Measurements from ENCODE around the gene BMP3.
"Not testable (repeated sequence)": the region's sequence is repeated elsewhere in the genome, so short reads cannot be mapped to it uniquely, and the experiment has no call there.

Gene BMP3, protein sequence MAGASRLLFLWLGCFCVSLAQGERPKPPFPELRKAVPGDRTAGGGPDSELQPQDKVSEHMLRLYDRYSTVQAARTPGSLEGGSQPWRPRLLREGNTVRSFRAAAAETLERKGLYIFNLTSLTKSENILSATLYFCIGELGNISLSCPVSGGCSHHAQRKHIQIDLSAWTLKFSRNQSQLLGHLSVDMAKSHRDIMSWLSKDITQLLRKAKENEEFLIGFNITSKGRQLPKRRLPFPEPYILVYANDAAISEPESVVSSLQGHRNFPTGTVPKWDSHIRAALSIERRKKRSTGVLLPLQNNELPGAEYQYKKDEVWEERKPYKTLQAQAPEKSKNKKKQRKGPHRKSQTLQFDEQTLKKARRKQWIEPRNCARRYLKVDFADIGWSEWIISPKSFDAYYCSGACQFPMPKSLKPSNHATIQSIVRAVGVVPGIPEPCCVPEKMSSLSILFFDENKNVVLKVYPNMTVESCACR

DNA sequence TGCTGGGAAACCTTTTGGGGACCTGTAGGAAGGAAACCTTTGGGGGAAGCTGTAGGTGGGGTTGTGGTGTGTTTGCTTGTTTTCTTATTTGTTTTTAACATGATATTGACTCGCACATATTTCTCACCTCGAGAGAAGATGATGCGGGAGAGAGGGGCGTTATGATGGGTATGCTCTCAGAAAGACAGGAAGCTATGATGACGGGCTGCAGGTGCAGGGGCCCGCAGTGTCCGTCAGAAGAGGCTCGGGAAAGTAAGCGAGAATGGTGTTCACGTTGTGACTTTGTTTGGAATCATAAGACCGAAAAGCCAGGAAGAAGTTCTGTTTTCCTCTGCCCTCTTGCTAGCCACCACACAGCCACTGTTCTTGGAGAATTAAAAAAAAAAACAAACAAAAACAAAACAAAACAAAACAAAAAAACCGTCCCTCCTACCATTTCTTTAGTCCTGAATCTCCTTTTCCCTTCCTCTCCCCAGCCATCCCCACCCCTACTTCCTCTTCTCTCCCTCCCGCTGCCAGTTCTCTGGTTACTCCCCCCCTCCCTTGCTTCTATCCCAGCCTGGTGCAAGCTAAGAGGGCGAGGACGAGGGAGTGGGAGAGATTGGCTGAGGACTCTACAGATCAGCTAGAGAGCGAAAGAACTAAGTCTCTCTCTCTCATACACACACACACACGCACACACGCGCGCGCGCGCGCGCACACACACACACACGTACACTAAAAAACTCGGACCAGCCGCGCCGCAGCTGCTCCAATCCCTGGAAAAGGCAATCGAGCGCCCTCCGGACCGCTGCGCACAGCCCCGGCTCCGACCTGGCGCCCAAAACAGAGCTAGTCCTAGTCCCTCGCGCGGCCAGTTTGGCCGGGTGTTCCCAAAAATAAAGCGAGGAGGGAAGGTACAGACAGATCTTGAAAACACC, at the start of gene BMP3:
TSS of gene BMP3 (plus strand) at position 648 of the 920 bp plus-strand sequence. CDS start 577 bp downstream, outside the sequence.
- Mint-ChIP-seq H3K27ac (no peak within 1 kb of the TSS), H3K4me1 (ENCODE audit: low read depth) (peaks cover 14% of the 10 kb centered on the region), H3K9me3 (ENCODE audit: low read depth) (no peaks in the 10 kb centered on the region), H3K27me3 (peaks cover 45% of the 10 kb centered on the region), H3K36me3 (no peaks in the 10 kb centered on the region), H3K4me3 (peak within 1 kb of the TSS; percentile 87)

DNA sequence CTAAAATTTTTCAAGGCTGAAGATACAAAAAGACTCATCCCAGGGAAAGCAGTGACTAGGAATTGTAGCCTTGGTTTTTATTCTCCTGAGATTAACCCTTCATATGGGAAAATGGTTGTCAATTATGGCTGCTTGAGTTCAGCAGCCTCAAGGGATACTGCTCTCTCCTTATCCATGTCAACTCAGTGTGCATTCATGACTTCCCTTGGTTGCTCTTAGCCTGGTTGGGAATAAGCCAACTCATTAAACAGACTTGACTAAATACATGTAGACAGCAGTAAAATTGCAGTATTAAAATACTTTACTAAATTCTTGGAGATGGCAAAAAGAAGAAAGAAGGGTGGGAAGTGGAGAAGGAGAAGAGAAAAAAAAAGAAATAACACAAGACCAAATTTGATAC, 44.5 kb upstream of the BMP3 start:
- no peak overlapping the region for H3K27ac Mint-ChIP-seq
- no peaks in the 10 kb centered on the region for H3K36me3 Mint-ChIP-seq
- no peaks in the 10 kb centered on the region for H3K9me3 Mint-ChIP-seq (ENCODE audit: low read depth)
- H3K4me3 Mint-ChIP-seq = no peak overlapping the region
- H3K27me3 Mint-ChIP-seq = no peaks in the 10 kb centered on the region
- H3K4me1 Mint-ChIP-seq (ENCODE audit: low read depth) = no peaks in the 10 kb centered on the region

- Mint-ChIP-seq H3K9me3 (ENCODE audit: low read depth) (no peaks in the 10 kb centered on the region), H3K4me3 (no peak overlapping the region), H3K4me1 (ENCODE audit: low read depth) (no peaks in the 10 kb centered on the region), H3K36me3 (no peaks in the 10 kb centered on the region), H3K27me3 (no peaks in the 10 kb centered on the region), H3K27ac (no peak overlapping the region)
Observed at GRCh38 chr4:80989921-80990544, 40.5 kb upstream of the BMP3 start.

GRCh38 chr4:80990851-80991250, 39.7 kb upstream of the BMP3 start:
- no peaks in the 10 kb centered on the region for H3K9me3 Mint-ChIP-seq (ENCODE audit: low read depth)
- H3K36me3 Mint-ChIP-seq = no peaks in the 10 kb centered on the region
- no peaks in the 10 kb centered on the region for H3K27me3 Mint-ChIP-seq
- no peaks in the 10 kb centered on the region for H3K4me1 Mint-ChIP-seq (ENCODE audit: low read depth)
- no peak overlapping the region for H3K27ac Mint-ChIP-seq
- H3K4me3 Mint-ChIP-seq = no peak overlapping the region

DNA sequence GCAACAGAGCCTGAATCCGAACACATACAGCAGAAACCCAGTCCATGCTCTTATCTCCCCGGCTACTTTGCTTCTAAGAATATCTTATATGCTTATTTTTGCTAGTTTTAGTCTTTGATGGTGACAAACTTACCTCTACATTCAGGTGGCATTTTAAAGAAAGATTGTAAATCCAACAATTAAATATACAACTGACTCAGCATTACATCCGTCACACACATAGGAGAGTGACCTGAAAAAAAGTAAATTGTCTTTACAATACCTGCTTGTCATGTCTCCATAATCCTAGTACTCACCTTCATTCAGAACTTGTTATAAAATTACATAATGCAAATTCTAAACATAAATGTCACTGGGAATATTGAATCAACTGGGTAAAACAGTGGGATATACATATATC, 30.6 kb upstream of the BMP3 start:
- H3K36me3 Mint-ChIP-seq = peaks cover 3% of the 10 kb centered on the region
- no peaks in the 10 kb centered on the region for H3K4me1 Mint-ChIP-seq (ENCODE audit: low read depth)
- no peak overlapping the region for H3K27ac Mint-ChIP-seq
- no peaks in the 10 kb centered on the region for H3K9me3 Mint-ChIP-seq (ENCODE audit: low read depth)
- H3K4me3 Mint-ChIP-seq = no peak overlapping the region
- peaks cover 3% of the 10 kb centered on the region for H3K27me3 Mint-ChIP-seq

DNA sequence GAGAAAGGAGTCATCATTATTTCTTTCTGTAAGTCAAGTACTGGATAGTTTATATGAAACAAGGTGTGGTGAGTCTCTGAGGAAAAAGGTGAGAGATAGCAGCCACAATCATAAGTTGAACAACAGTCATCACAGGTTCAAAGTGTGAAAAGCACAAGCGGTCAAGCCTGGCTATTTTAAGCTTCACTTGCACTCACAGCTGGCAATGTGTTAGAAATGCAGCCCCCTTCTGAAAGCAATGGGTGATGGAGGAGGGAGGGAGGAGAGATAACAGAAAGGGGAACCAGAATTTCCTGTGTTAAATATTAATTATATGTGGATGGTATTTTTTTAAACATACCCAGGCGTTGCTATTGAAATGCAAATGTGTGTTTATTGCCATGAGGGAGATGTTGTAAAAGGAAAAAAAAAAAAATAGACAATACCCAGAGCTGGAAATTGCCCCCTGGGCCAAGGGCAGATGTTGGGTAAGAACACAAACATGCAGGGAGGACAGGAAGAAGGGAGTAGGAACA, 26.9 kb upstream of the BMP3 start:
- no peak overlapping the region for H3K4me3 Mint-ChIP-seq
- no peaks in the 10 kb centered on the region for H3K9me3 Mint-ChIP-seq (ENCODE audit: low read depth)
- H3K27me3 Mint-ChIP-seq = peaks cover 2% of the 10 kb centered on the region
- H3K27ac Mint-ChIP-seq = no peak overlapping the region
- peaks cover 3% of the 10 kb centered on the region for H3K36me3 Mint-ChIP-seq
- no peaks in the 10 kb centered on the region for H3K4me1 Mint-ChIP-seq (ENCODE audit: low read depth)

DNA sequence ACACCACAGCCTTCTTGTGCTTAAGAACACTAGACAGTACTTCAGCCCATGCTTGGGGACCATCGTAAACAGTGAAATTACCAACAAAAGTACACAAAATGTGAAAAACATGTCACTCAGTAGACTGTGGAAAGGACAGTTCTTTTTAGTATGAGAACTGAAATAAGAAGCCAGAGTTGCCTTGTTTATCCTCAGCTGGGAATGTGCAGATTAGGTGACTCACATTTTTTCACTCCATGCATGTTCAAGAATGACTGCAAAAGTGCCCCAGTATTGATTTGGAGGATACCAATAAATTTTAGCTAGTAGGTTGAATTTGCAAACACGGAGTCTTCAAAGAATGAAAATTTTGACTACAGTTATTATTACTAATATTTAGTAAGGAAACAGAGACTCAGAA, 23.1 kb upstream of the BMP3 start:
- no peak overlapping the region for H3K27ac Mint-ChIP-seq

DNA sequence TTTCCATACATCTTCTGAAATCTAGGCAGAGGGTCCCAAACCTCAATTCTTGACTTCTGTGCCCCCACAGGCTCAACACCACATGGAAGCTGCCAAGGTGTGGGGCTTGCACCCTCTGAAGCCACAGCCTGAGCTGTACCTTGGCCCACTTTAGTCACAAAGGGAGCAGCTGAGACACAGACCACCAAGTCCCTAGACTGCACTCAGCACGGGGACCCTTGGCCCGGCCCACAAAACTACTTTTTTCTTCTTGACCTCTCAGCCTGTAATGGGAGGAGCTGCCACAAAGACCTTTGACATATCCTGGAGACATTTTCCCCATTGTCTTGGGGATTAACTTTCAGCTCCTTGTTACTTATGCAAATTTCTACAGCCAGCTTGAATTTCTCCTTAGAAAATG, 13.9 kb upstream of the BMP3 start:
- not testable (repeated sequence) for H3K36me3 Mint-ChIP-seq; H3K4me3 Mint-ChIP-seq; H3K27me3 Mint-ChIP-seq; H3K27ac Mint-ChIP-seq; H3K4me1 Mint-ChIP-seq (ENCODE audit: low read depth); H3K9me3 Mint-ChIP-seq (ENCODE audit: low read depth)

More for the DNA sequence above, 23.1 kb upstream of the BMP3 start:
- Mint-ChIP-seq H3K4me3 (no peak overlapping the region), H3K4me1 (ENCODE audit: low read depth) (no peaks in the 10 kb centered on the region), H3K27me3 (peaks cover 2% of the 10 kb centered on the region), H3K9me3 (ENCODE audit: low read depth) (no peaks in the 10 kb centered on the region), H3K36me3 (no peaks in the 10 kb centered on the region)

DNA sequence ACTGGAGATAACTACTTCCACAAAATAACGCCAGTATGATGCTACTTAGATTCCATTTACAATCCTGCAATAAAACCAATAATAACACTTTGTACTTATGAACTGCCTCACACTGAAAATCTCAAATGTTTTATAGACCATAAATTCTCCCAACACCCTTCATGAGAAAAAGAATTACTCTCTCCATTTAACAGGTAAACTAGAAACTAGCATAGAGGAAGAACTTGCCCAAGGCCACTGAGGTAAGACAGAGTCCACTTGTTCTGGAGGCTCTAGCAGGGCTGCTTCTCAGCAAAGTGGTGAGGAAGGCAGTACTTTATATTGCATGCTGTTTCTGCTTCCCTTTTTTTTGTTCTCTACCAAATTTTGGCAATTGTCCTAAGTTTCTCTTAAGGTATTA, 11.5 kb upstream of the BMP3 start:
- Mint-ChIP-seq H3K9me3 (ENCODE audit: low read depth) (no peaks in the 10 kb centered on the region), H3K27ac (no peak overlapping the region), H3K4me1 (ENCODE audit: low read depth) (no peaks in the 10 kb centered on the region), H3K27me3 (peaks cover 3% of the 10 kb centered on the region), H3K4me3 (no peak overlapping the region), H3K36me3 (no peaks in the 10 kb centered on the region)

GRCh38 chr4:81021142-81021944, 9.2 kb upstream of the BMP3 start:
- no peaks in the 10 kb centered on the region for H3K4me1 Mint-ChIP-seq (ENCODE audit: low read depth)
- H3K4me3 Mint-ChIP-seq = no peak overlapping the region
- H3K36me3 Mint-ChIP-seq = no peaks in the 10 kb centered on the region
- H3K9me3 Mint-ChIP-seq (ENCODE audit: low read depth) = no peaks in the 10 kb centered on the region
- no peak overlapping the region for H3K27ac Mint-ChIP-seq
- peaks cover 19% of the 10 kb centered on the region for H3K27me3 Mint-ChIP-seq

DNA sequence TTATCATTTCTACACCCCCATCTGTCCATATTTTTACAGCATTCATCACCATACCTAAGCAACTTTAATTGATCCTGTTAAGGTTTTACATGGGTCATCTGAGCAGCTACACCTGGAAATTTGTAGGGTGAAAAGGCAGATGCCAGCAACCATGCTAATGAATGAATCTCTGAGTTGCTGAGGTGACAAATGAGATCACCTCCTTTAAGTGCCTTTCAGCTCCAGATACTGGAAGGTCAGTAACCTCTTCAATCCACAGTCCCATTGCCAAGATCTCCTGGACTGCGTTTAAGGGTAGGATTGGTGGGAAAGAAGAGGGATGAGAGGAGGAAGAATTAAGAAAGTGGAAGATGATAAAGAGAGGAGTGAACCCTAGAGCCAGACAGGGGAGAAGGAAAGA, 8.5 kb upstream of the BMP3 start:
- Mint-ChIP-seq H3K4me1 (ENCODE audit: low read depth) (no peaks in the 10 kb centered on the region), H3K9me3 (ENCODE audit: low read depth) (no peaks in the 10 kb centered on the region), H3K27ac (no peak overlapping the region), H3K4me3 (no peak overlapping the region), H3K36me3 (no peaks in the 10 kb centered on the region), H3K27me3 (peaks cover 19% of the 10 kb centered on the region)

DNA sequence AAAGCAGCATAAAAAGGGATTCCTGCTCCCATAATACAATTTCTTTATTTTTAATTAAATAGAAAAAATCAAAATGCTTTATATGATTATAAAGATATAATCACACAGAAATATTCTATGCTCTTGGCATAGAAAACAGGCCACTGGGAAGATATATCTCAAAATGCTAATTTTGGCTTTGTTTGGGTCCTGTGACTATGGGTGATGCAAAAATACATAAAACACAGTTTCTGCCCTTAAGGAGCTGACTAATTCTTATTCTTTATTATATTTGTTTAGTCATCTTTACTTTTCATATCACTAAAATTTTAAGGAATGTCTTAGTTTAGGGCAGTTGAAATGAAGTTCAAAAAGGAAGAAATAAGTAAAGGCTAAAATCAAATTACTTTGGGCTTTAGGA, 7.0 kb upstream of the BMP3 start:
- no peaks in the 10 kb centered on the region for H3K4me1 Mint-ChIP-seq (ENCODE audit: low read depth)
- no peak overlapping the region for H3K4me3 Mint-ChIP-seq
- peaks cover 27% of the 10 kb centered on the region for H3K27me3 Mint-ChIP-seq
- no peak overlapping the region for H3K27ac Mint-ChIP-seq
- H3K36me3 Mint-ChIP-seq = no peaks in the 10 kb centered on the region
- no peaks in the 10 kb centered on the region for H3K9me3 Mint-ChIP-seq (ENCODE audit: low read depth)

DNA sequence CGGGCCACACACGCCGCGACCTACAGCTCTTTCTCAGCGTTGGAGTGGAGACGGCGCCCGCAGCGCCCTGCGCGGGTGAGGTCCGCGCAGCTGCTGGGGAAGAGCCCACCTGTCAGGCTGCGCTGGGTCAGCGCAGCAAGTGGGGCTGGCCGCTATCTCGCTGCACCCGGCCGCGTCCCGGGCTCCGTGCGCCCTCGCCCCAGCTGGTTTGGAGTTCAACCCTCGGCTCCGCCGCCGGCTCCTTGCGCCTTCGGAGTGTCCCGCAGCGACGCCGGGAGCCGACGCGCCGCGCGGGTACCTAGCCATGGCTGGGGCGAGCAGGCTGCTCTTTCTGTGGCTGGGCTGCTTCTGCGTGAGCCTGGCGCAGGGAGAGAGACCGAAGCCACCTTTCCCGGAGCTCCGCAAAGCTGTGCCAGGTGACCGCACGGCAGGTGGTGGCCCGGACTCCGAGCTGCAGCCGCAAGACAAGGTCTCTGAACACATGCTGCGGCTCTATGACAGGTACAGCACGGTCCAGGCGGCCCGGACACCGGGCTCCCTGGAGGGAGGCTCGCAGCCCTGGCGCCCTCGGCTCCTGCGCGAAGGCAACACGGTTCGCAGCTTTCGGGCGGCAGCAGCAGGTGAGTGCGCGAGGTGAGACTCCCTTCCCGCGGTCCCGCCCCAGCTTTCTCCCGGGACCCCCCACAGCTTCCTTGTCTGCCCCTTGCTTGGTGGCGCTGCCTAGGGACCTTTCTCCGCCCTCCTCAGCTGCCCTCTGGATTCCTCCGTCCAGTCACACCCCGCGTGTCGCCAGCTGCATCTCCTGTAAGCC, 678 bp downstream of the BMP3 start:
- H3K27me3 Mint-ChIP-seq = peaks cover 39% of the 10 kb centered on the region
- no peaks in the 10 kb centered on the region for H3K9me3 Mint-ChIP-seq (ENCODE audit: low read depth)
- H3K4me3 Mint-ChIP-seq = peak overlapping the region; percentile 87
- no peak overlapping the region for H3K27ac Mint-ChIP-seq
- peaks cover 14% of the 10 kb centered on the region for H3K4me1 Mint-ChIP-seq (ENCODE audit: low read depth)
- H3K36me3 Mint-ChIP-seq = no peaks in the 10 kb centered on the region

Measured in activated naive CD8-positive, alpha-beta T cell (primary cell).